ENCODE results near the gene ENPEP. TPM values are rescaled to one million over a fixed set of nuclear protein-coding genes. Genes with fewer than 3 reads are reported as not detected.

ENPEP gene
- total RNA-seq, 1 experiment from 2014 or later, result 0.08 TPM

GRCh38 chr4:110602061-110602460, 126.1 kb downstream of the ENPEP start:
- DNase-seq (ENCODE audit: low spot score), result no peak

DNA sequence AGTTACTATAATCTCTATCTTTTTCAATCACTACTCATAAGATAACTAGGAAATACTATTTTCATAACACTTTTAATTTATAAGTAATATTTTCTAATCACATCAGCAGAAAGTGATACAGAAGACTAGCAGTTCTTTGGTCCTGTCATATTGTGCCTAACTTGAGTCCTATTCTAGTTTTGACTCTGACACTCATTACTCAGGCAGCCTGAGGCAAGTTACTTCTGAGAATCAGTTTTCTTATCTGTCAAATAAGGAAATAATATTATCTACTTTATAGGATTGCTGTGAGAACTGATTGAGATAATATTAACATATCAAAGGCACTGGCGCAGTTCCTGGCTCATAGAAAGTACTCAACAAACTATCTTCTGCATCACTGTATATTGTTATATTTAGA, 129.1 kb downstream of the ENPEP start:
- DNase-seq (ENCODE audit: low spot score), result no peak

GRCh38 chr4:110609044-110609750, 133.2 kb downstream of the ENPEP start:
- no peak for DNase-seq (ENCODE audit: low spot score)

DNA sequence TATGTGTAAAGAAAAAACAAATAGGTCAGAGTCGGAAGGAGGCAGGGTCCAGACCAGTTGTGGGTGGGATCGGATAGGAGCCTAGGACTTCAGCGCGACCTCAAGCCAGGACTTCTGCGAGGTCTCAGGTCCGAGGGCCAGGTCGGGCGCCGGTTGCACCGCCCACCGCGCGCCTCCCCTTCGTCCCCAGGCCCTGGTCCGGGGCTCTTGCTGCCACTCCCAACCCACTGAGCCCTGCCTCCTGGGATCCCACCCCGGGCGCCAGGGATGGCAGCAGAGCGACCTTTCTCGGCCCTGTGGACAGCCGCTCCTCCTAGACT, 134.6 kb downstream of the ENPEP start:
- DNase-seq (ENCODE audit: low spot score), result no peak

DNA sequence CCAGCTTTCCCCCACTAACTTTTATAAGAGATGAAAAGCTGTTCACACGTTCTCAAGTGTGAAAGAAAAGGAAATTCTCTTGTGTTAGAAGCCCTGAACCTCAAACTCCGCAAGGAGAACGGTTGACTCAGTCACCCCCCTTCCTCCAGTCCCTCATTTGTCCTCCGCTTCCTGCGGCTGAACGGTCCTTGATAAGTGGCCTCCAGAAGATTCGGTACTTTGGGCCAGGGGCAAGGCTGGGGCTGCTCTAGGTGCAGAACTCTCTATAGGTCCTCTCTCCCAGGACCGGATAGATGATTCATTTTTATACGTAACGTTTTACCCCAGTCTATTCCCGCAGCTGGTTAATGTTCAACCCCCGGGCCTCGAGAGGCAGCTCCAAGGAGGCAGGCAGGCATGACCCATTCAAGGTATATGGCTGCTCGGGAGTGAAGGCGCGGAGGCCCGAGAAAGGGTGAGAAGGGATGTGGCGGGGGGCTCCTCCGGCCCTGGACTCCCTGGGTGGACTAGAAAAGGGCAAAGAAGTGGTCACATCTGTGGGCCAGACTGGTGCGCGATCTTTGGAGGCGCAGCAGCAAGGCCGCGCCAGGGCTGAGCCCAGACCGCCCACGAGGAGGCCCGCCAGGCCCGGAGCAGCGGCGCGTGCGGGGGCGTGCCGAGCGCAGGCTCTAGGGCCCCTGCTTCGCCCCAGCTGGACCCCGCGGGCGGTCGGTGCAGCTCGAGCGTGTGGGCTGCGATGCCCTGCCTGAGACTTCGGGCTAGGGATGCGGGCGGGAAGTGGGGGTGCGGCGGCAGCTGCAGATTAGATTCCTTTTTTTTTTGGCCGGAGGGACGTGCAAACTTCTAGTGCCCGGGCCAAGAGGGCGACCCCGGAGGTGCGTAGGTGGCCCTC, 135.2 kb downstream of the ENPEP start:
- DNase-seq (ENCODE audit: low spot score), result no peak

- DNase-seq (ENCODE audit: low spot score), result no peak
Measured at GRCh38 chr4:110611968-110612447, 136.1 kb downstream of the ENPEP start.

DNA sequence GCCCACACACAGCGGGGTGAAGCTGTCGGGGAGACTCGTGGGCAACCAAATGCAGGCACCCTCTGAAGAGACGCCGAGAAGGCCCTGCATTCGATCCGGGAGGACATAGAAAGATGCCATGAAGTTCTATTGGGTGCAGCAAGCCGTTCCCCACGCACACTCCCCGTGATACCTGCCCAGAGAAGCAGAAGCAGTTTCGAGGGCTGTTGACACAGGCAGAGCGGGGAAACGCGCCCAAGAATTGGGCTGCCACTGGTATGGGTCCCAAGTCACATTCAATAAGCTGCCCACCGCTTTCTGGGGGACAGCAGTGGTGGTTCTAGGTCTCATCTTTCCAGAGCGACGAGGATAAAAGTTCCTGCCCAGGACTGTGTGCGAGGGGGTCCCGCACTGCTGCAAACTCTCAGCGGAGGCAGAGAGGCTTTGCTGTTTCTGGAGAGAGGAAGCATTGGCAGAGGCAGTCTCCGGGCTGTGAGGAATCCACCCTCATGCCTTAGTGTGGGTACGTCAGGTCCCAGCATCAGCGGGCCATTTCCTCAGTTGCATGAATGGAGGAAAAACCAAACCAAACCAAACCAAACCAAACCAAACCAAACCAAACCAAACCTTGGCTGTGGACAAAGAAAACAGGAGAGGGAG, 136.8 kb downstream of the ENPEP start:
- no peak for DNase-seq (ENCODE audit: low spot score)

DNA sequence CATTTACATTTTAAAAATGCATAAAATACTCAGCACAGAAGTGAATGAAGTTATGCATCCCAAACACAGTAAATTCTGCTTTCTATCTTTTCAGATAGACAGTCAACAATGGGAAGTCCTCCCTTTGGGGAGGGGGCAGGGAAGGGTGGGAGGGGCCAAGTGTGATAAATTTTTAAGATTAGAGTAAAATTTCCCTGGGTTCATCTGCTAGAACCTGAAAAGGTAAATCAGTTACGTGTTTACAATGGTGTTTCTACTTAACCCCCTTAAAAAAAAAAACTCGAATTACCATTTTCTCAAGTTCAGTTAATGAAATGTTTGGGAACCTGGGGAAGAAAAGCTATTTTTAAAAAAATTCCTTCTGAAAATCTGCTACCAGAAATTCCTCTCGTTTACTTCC, 137.8 kb downstream of the ENPEP start:
- DNase-seq (ENCODE audit: low spot score), result no peak

DNA sequence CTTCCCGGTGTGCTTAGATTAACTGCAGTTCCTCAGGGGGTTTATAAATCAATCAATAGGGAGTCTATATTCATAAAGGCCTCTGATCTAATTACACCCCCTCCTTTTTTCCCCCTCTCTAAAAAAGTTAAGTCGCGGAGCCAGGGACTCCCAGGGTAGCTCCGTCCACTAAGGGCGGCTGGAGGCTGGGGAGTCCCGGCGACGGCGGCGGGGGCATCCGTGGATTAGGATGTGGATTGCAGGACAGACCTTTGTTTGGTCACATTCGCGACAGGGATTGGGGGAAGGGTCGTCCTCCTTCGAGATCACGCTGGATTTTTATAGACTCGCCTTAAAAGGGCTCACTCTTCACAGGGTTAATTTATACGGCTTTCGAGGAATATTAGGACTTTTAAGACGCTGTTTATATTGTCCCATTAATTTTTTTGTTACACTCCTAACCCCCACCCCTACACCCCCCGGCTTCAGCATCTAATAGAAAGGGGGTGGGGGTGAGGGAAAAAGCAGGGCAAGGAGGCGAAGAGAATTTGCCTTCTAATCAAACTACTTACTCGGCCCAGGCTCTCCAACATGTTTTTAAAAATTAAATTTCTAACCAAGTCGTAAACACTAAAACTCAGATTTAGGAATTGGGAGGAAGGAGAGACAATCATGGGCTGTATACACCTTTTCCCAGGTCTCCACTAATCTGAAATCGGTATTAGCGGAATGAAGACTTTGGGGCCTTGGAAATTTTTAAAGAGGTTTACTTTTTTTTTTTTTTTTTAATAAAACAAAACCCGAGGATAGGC, 138.4 kb downstream of the ENPEP start:
- DNase-seq (ENCODE audit: low spot score), result no peak

Other genes starting within 250 kb of the ENPEP start
- 5.7 and 11.7 TPM in 2 replicates for gene PITX2, start 146.9 kb downstream of the ENPEP start, total RNA-seq (2014; rRNA removed; shearing (Covaris generic))

Measured in H4 (cell line).